H9 (cell line): ENCODE results near the gene RNF125. TPM values are rescaled to one million over a fixed set of nuclear protein-coding genes. Genes with fewer than 3 reads are reported as not detected.
"Not testable (repeated sequence)": the region's sequence is repeated elsewhere in the genome, so short reads cannot be mapped to it uniquely, and the experiment has no call there.

Source experiments
- DNase-seq: peaks from one replicate; pipeline ENCODE4 v3.0.0-alpha.2; 2017
- H2AFZ ChIP-seq: one replicate; pipeline ENCODE4 v1.6.1; 2013; ENCODE audit warnings: mild to moderate bottlenecking, low read length, control low read depth, moderate library complexity
- H2AK5ac ChIP-seq: 2 replicates; pipeline ENCODE4 v1.6.1; 2013; ENCODE audit warnings: low read length, control low read depth, mixed read lengths; ENCODE audit not compliant: insufficient read length
- H2BK120ac ChIP-seq: one replicate; pipeline ENCODE4 v1.6.1; 2013; ENCODE audit warnings: low read depth, mild to moderate bottlenecking, low read length, control low read depth, inconsistent platforms; ENCODE audit not compliant: poor library complexity, severe bottlenecking
- H2BK12ac ChIP-seq: 2 replicates; pipeline ENCODE4 v1.6.1; 2013; ENCODE audit warnings: low read length, control low read depth, mixed read lengths, low read depth; ENCODE audit not compliant: insufficient read length
- H2BK15ac ChIP-seq: 2 replicates; pipeline ENCODE4 v1.6.1; 2013; ENCODE audit warnings: low read depth, low read length, control low read depth
- H2BK20ac ChIP-seq: one replicate; pipeline ENCODE4 v1.6.1; 2013; ENCODE audit warnings: low read depth, mild to moderate bottlenecking, low read length, control low read depth, inconsistent platforms; ENCODE audit not compliant: poor library complexity, severe bottlenecking
- H2BK5ac ChIP-seq: 2 replicates; pipeline ENCODE4 v1.6.1; 2013; ENCODE audit warnings: low read length, control low read depth, mixed read lengths; ENCODE audit not compliant: insufficient read length
- H3K14ac ChIP-seq: 2 replicates; pipeline ENCODE4 v1.6.1; 2013; ENCODE audit warnings: low read length, control low read depth; ENCODE audit not compliant: insufficient read depth
- H3K18ac ChIP-seq: 2 replicates; pipeline ENCODE4 v1.6.1; 2013; ENCODE audit warnings: low read depth, mild to moderate bottlenecking, mixed read lengths, low read length, control low read depth; ENCODE audit not compliant: insufficient read length
- H3K23ac ChIP-seq: 2 replicates; pipeline ENCODE4 v1.6.1; 2013; ENCODE audit warnings: low read length, control low read depth, mixed read lengths, low read depth; ENCODE audit not compliant: insufficient read length
- H3K23me2 ChIP-seq: 2 replicates; pipeline ENCODE4 v1.6.1; 2013; ENCODE audit warnings: low read depth, mild to moderate bottlenecking, mixed read lengths, low read length, control low read depth; ENCODE audit not compliant: insufficient read length, poor library complexity, severe bottlenecking
- H3K27ac ChIP-seq: 2 replicates; pipeline ENCODE4 v1.5.1; 2013; ENCODE audit warnings: low read length, control low read depth, mixed read lengths, low read depth; ENCODE audit not compliant: insufficient read length
- H3K27me3 ChIP-seq: 2 replicates; pipeline ENCODE4 v1.6.1; 2013; ENCODE audit warnings: low read length, control low read depth, inconsistent platforms; ENCODE audit not compliant: insufficient read depth
- H3K4ac ChIP-seq: 2 replicates; pipeline ENCODE4 v1.6.1; 2013; ENCODE audit warnings: low read depth, mild to moderate bottlenecking, control low read depth, inconsistent platforms, low read length, moderate library complexity
- H3K4me1 ChIP-seq: 2 replicates; pipeline ENCODE4 v1.6.1; 2013; ENCODE audit warnings: low read length, control low read depth, inconsistent platforms; ENCODE audit not compliant: insufficient read depth
- H3K4me2 ChIP-seq: 2 replicates; pipeline ENCODE4 v1.6.1; 2013; ENCODE audit warnings: low read length, control low read depth, mixed read lengths; ENCODE audit not compliant: insufficient read length, insufficient read depth
- H3K56ac ChIP-seq: 2 replicates; pipeline ENCODE4 v1.6.1; 2013; ENCODE audit warnings: low read depth, mild to moderate bottlenecking, mixed read lengths, low read length, control low read depth; ENCODE audit not compliant: insufficient read length
- H3K79me1 ChIP-seq: 2 replicates; pipeline ENCODE4 v1.6.1; 2013; ENCODE audit warnings: low read depth, mild to moderate bottlenecking, moderate library complexity, low read length, control low read depth, inconsistent platforms; ENCODE audit not compliant: insufficient read depth, poor library complexity, severe bottlenecking
- H3K79me2 ChIP-seq: 2 replicates; pipeline ENCODE4 v1.6.1; 2013; ENCODE audit warnings: low read length, control low read depth, inconsistent platforms; ENCODE audit not compliant: insufficient read depth
- H3K9ac ChIP-seq: 2 replicates; pipeline ENCODE4 v1.6.1; 2013; ENCODE audit warnings: low read length, control low read depth, mixed read lengths; ENCODE audit not compliant: insufficient read length; ENCODE audit errors: extremely low read depth
- H3K9me3 ChIP-seq: one replicate; pipeline ENCODE4 v1.6.1; 2013; ENCODE audit warnings: low read depth, low read length, inconsistent platforms; ENCODE audit not compliant: control insufficient read depth
- H3T11ph ChIP-seq: one replicate; pipeline ENCODE4 v1.6.1; 2013; ENCODE audit warnings: mild to moderate bottlenecking, low read length, control low read depth, inconsistent platforms
- H4K20me1 ChIP-seq: one replicate; pipeline ENCODE4 v1.6.1; 2013; ENCODE audit not compliant: control insufficient read depth, insufficient read length, insufficient read depth
- H4K5ac ChIP-seq: 2 replicates; pipeline ENCODE4 v1.6.1; 2013; ENCODE audit warnings: low read depth, mild to moderate bottlenecking, mixed read lengths, low read length, control low read depth; ENCODE audit not compliant: insufficient read length
- H4K8ac ChIP-seq: replicated peaks from 2 replicates; pipeline ENCODE4 v1.6.1; 2013; ENCODE audit warnings: low read length, control low read depth, mixed read lengths, low read depth; ENCODE audit not compliant: insufficient read length
- H4K91ac ChIP-seq: 2 replicates; pipeline ENCODE4 v1.6.1; 2013; ENCODE audit warnings: low read depth, mild to moderate bottlenecking, moderate library complexity, mixed read lengths, low read length, control low read depth; ENCODE audit not compliant: insufficient read length
- H3K27ac Mint-ChIP-seq, 3 experiments: 2 replicates in 2 of 3; 3 replicates in 1 of 3; pipeline ENCODE4 v1.8.0; 2020 to 2021; ENCODE audit warnings: mixed read lengths in 3 of 3, mild to moderate bottlenecking in 1 of 3, moderate library complexity in 1 of 3
- H3K27me3 Mint-ChIP-seq: 2 replicates; pipeline ENCODE4 v1.8.0; 2021; ENCODE audit warnings: low read depth, mild to moderate bottlenecking, moderate library complexity, mixed read lengths
- H3K36me3 Mint-ChIP-seq, 3 experiments: 2 replicates in 2 of 3; 3 replicates in 1 of 3; pipeline ENCODE4 v1.8.0; 2020 to 2021; ENCODE audit warnings: low read depth in 3 of 3, mixed read lengths in 3 of 3; ENCODE audit not compliant: insufficient read depth in 1 of 3
- H3K4me1 Mint-ChIP-seq, 2 experiments: 2 replicates each; pipeline ENCODE4 v1.8.0; 2020; ENCODE audit warnings: mixed read lengths in 2 of 2
- H3K4me3 Mint-ChIP-seq, 2 experiments: 2 replicates in 1 of 2; 3 replicates in 1 of 2; pipeline ENCODE4 v1.8.0; 2020 to 2021; ENCODE audit warnings: mild to moderate bottlenecking in 2 of 2, mixed read lengths in 2 of 2, moderate library complexity in 1 of 2
- H3K9me3 Mint-ChIP-seq, 2 experiments: 2 replicates in 1 of 2; 3 replicates in 1 of 2; pipeline ENCODE4 v1.8.0; 2020; ENCODE audit warnings: mild to moderate bottlenecking in 2 of 2, mixed read lengths in 2 of 2, moderate library complexity in 1 of 2
- WGBS: extraction: QIAGEN DNeasy Blood & Tissue Kit; methylation state at CpG from one replicate; pipeline ENCODE4 v1.1.7; 2013; ENCODE audit warnings: missing lambda C conversion rate, low lambda C conversion rate, mixed read lengths; ENCODE audit not compliant: insufficient read length; ENCODE audit errors: extremely low coverage; 5-methylcytosine and 5-hydroxymethylcytosine counted together
- total RNA-seq: library from RNA; stranded (reverse); gene quantifications from 2 replicates; pipeline ENCODE4 v1.2.1, GENCODE V29; 2021

RNF125 gene
- total RNA-seq, 1 experiment from 2014 or later, result 8.3 TPM

- H3K9me3 Mint-ChIP-seq, result peaks cover 13 to 15% of the 10 kb centered on the region in 2 experiments
- not testable (repeated sequence) for H3K4me1 Mint-ChIP-seq, H4K8ac ChIP-seq, H3K4me1 ChIP-seq, H3K18ac ChIP-seq, H2BK120ac ChIP-seq, H3K14ac ChIP-seq, H2BK5ac ChIP-seq, H3K4ac ChIP-seq, H2BK15ac ChIP-seq, H2BK12ac ChIP-seq, H4K5ac ChIP-seq, H3K4me3 Mint-ChIP-seq, H3T11ph ChIP-seq, H3K23ac ChIP-seq, H3K27me3 Mint-ChIP-seq, H2AK5ac ChIP-seq, H3K79me1 ChIP-seq, H3K9me3 ChIP-seq, H3K56ac ChIP-seq, H4K91ac ChIP-seq, H3K27me3 ChIP-seq, H3K27ac ChIP-seq, H2BK20ac ChIP-seq, H3K23me2 ChIP-seq, H3K79me2 ChIP-seq, H3K4me2 ChIP-seq, H4K20me1 ChIP-seq, DNase-seq, H3K27ac Mint-ChIP-seq, H2AFZ ChIP-seq, H3K9ac ChIP-seq
- no CpG with 5 or more reads among the region's 2 CpGs for WGBS
- H3K36me3 Mint-ChIP-seq, result peaks cover 4 to 15% (median 6%) of the 10 kb centered on the region in 3 experiments; a peak in 6 of 7 replicates
These were observed 14.8 kb upstream of the RNF125 start for GRCh38 chr18:32003822-32004221.
